ENCODE data around the gene HBE1.

- TF ChIP-seq KDM1A (IDR thresholded peaks at IDR 0.05) (no peak), CTCF (IDR thresholded peaks at IDR 0.05 in 2 of 3, conservative IDR thresholded peaks at IDR 0.05 in 1 of 3; ENCODE audit: insufficient read depth in 2 of 3, low read depth in 1 of 3, low read length in 3 of 3) (no peak), ZFP36 (IDR thresholded peaks at IDR 0.05; ENCODE audit: low read depth, low read length, partially characterized antibody) (no peak), SP1 (CRISPR knock-in tag; IDR thresholded peaks at IDR 0.05) (no peak), ZBTB12 (CRISPR knock-in tag; IDR thresholded peaks at IDR 0.05) (no peak), POLR2A (conservative IDR thresholded peaks at IDR 0.05) (no peak), TBP (optimal IDR thresholded peaks at IDR 0.05; ENCODE audit: low read depth, low read length) (no peak), ZNF280A (IDR thresholded peaks at IDR 0.05; ENCODE audit: low read depth, partially characterized antibody) (no peak), CBFA2T3 (IDR thresholded peaks at IDR 0.05) (no peak)
Observed at GRCh38 chr11:5223146-5223545, 46.6 kb downstream of the HBE1 start.

Data from K562 (cell line).